ENCODE measurements around the gene RAX2. TPM values are rescaled to one million over a fixed set of nuclear protein-coding genes. Genes with fewer than 3 reads are reported as not detected.
"Not testable (repeated sequence)": the region's sequence is repeated elsewhere in the genome, so short reads cannot be mapped to it uniquely, and the experiment has no call there.

The RAX2 gene
- total RNA-seq, 1 donor from 2014 or later: not detected

GRCh38 chr19:3760871-3761361 lies 11.1 kb downstream of the RAX2 start:
- no peaks in the 10 kb centered on the region for H3K36me3 Mint-ChIP-seq (ENCODE audit: unreplicated experiment)
- peak overlapping the region; percentile 88 for H3K27ac Mint-ChIP-seq (ENCODE audit: unreplicated experiment)
- no peaks in the 10 kb centered on the region for H3K4me1 Mint-ChIP-seq (ENCODE audit: low read depth, unreplicated experiment)
- DNase-seq: no peak
- peaks cover 15% of the 10 kb centered on the region for H3K9me3 Mint-ChIP-seq (ENCODE audit: unreplicated experiment)
- peaks cover 9% of the 10 kb centered on the region for H3K27me3 Mint-ChIP-seq (ENCODE audit: unreplicated experiment)
- TF ChIP-seq CTCF (IDR thresholded peaks at IDR 0.05; ENCODE audit: partially characterized antibody, unreplicated experiment): no peak
- peak overlapping the region; percentile 99 for H3K4me3 Mint-ChIP-seq (ENCODE audit: unreplicated experiment)

DNA sequence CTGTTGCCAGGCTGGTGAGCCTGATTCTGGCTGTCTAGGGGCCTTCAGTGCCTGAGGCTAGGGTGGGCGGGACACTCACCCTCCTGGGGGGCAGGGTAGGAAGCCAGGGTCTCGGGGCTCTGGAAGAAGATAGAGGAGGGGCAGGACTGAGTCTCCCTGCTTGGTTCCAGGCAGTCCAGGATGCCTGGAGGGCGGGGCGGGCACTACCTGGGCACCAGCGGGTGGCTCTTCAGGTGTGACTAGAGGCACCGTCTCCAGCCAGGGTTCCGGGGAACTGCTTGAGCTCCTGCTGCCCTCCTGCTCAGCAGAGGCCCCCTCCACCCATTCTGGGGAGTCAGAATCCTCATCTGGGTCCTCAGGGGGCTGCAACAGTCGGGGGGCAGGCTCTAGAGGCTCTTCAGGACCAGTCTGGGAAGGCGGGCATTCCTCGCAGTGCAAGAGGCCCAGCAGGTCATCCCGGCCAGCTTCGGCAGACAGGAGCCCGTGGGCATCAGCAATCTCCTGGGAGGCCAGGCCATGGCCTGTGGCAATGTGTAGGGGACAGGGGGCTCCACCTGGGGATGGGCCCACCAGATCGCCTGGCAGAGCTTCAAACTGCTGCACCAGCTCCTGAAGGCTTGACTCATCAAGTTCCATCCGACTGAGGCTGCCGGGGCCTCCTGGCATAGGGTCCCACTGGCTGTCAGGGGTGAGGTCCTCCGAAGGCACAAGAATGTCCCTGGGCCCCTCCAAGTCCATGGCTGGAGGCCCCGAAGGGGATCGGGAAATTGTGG lies 12.4 kb downstream of the RAX2 start:
- Mint-ChIP-seq H3K9me3 (ENCODE audit: unreplicated experiment) (peaks cover 15% of the 10 kb centered on the region), H3K36me3 (ENCODE audit: unreplicated experiment) (no peaks in the 10 kb centered on the region), H3K27me3 (ENCODE audit: unreplicated experiment) (peaks cover 9% of the 10 kb centered on the region), H3K4me3 (ENCODE audit: unreplicated experiment) (no peak overlapping the region), H3K27ac (ENCODE audit: unreplicated experiment) (no peak overlapping the region), H3K4me1 (ENCODE audit: low read depth, unreplicated experiment) (no peaks in the 10 kb centered on the region)
- no peak for DNase-seq
- TF ChIP-seq CTCF (IDR thresholded peaks at IDR 0.05; ENCODE audit: partially characterized antibody, unreplicated experiment): no peak

GRCh38 chr19:3758297-3758696 lies 13.7 kb downstream of the RAX2 start:
- H3K27ac Mint-ChIP-seq (ENCODE audit: unreplicated experiment); DNase-seq; H3K36me3 Mint-ChIP-seq (ENCODE audit: unreplicated experiment); H3K4me1 Mint-ChIP-seq (ENCODE audit: low read depth, unreplicated experiment); H3K27me3 Mint-ChIP-seq (ENCODE audit: unreplicated experiment); H3K4me3 Mint-ChIP-seq (ENCODE audit: unreplicated experiment): not testable (repeated sequence)
- H3K9me3 Mint-ChIP-seq (ENCODE audit: unreplicated experiment): peaks cover 15% of the 10 kb centered on the region

DNA sequence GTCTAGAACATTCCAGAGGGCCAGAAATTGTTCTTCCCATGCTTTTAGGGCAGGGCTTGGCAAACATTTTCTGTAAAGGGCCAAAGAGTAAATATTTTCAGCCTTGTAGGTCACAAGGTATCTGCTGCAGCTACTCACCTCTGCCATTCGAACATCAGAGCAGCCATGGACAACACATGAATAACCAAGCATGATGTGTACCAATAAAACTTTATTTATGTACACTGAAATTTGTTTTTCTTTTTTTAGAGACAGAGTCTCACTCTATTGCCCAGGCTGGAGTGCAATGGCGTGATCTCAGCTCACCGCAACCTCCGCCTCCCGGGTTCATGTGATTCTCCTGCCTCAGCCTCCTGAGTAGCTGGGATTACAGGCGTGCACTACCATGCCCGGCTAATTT lies 14.3 kb downstream of the RAX2 start:
- H3K4me3 Mint-ChIP-seq (ENCODE audit: unreplicated experiment); H3K27me3 Mint-ChIP-seq (ENCODE audit: unreplicated experiment); H3K9me3 Mint-ChIP-seq (ENCODE audit: unreplicated experiment); H3K4me1 Mint-ChIP-seq (ENCODE audit: low read depth, unreplicated experiment); H3K36me3 Mint-ChIP-seq (ENCODE audit: unreplicated experiment); H3K27ac Mint-ChIP-seq (ENCODE audit: unreplicated experiment); DNase-seq: not testable (repeated sequence)

DNA sequence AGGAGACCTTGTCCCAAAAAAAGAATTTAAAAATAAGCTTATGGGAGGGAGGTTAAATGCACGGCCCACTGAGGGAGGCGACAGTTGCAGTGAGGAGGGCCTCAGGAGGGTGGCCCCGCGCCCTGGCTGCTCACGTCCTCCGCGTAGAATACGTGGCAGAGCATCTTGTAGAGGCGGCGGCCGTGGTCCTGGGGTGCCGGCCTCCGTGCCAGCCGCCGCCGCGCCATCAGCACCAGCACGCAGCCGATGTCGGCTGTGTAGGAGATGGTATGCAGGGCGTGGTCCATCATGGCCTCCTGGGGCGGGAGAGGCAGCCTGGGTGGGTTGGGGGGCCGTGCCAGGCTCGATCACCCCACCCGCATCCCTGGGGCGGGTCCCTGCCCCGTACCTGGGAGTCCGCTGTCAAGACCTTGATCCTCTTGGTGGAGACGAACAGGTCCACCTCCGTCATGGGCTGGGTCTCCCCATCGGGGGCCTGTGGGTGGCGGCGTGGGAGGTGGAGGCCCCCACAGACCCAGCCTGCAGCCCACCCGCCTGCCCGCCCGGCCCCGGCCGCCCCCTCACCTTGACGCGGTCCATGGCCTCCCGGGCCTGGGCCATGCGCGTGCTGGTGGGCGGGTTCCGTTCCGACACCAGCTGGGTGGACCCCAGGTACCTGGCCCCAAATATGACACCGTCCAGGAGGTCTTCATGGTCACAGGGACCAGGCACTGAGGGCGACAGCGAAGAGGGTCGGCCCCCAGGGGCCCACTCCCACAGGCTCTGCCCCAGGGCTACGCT lies 18.2 kb downstream of the RAX2 start:
- Mint-ChIP-seq H3K4me1 (ENCODE audit: low read depth, unreplicated experiment) (no peaks in the 10 kb centered on the region), H3K9me3 (ENCODE audit: unreplicated experiment) (no peaks in the 10 kb centered on the region), H3K27me3 (ENCODE audit: unreplicated experiment) (peaks cover 3% of the 10 kb centered on the region), H3K36me3 (ENCODE audit: unreplicated experiment) (no peaks in the 10 kb centered on the region), H3K27ac (ENCODE audit: unreplicated experiment) (no peak overlapping the region), H3K4me3 (ENCODE audit: unreplicated experiment) (no peak overlapping the region)
- DNase-seq: no peak
- TF ChIP-seq CTCF (IDR thresholded peaks at IDR 0.05; ENCODE audit: partially characterized antibody, unreplicated experiment): no peak

DNA sequence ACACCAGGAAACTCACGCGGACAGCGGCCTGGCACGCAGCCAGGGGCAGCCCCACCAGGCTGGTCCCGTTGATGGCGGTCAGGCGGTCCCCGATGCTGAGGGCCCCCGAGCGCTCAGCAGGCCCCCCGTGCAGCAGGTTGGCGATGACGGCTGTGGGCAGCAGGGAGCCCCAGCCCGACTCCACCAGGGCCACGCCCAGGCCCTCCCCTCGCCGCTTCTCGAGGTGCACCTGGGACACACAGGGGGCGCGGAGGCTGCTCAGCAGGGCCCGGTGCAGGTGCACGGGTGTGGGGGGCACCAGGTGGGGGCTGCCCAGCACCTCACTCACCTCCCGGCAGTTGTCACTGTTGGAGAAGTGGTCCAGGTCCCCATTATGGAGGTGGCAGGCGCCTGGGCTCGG lies 19.5 kb downstream of the RAX2 start:
- Mint-ChIP-seq H3K4me1 (ENCODE audit: low read depth, unreplicated experiment) (no peaks in the 10 kb centered on the region), H3K27ac (ENCODE audit: unreplicated experiment) (no peak overlapping the region), H3K9me3 (ENCODE audit: unreplicated experiment) (no peaks in the 10 kb centered on the region), H3K4me3 (ENCODE audit: unreplicated experiment) (no peak overlapping the region), H3K27me3 (ENCODE audit: unreplicated experiment) (peaks cover 3% of the 10 kb centered on the region), H3K36me3 (ENCODE audit: unreplicated experiment) (no peaks in the 10 kb centered on the region)
- no peak for DNase-seq
- no peak for TF ChIP-seq CTCF (IDR thresholded peaks at IDR 0.05; ENCODE audit: partially characterized antibody, unreplicated experiment)

Measured in glutamatergic neuron (in vitro differentiated cells).